Islet precursor cell (in vitro differentiated cells): Measurements from ENCODE around the gene PLCH1.

ENCODE experiments used
- DNase-seq: peaks from one replicate; pipeline ENCODE4 v3.0.0-alpha.2; 2018

PLCH1 gene

DNA sequence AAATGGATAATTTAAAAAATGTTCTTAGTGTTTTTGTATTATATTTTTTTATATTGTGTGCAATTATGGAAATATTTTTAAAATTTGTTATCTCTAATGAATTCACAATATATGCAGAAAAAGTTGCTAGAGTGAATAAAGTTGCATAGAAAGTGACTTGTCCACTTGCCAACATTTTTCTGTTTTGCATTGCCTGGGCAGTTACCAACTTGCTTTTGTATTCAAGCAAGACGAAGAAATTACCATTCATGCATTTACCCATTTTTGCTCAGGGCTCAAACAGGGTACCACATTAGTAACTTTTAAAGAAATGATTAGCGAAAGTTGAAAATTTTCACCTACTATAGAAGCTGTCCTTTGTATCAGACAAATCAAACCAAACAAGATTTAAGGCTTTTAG is 298.5 kb downstream of the PLCH1 start:
- no peak for DNase-seq

DNA sequence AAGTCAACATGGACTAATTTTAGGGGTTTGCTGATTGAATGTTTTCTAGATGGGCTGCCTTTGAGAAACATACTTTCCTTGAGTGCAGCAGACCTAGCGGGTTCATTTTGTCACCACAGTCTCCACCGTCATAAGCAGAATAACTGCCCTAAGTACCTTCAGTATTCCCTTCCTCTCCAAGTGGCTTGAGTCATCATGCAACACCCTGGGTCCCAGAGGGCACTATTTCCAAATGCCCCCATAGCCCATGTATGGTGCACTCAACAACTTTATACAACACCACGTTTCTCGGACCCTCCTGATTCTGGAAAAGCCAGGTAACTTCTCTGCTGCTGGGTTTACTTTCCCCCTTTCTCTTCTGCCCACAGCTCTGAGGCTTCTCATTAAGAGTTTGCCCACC is 300.1 kb downstream of the PLCH1 start:
- DNase-seq, result no peak

DNA sequence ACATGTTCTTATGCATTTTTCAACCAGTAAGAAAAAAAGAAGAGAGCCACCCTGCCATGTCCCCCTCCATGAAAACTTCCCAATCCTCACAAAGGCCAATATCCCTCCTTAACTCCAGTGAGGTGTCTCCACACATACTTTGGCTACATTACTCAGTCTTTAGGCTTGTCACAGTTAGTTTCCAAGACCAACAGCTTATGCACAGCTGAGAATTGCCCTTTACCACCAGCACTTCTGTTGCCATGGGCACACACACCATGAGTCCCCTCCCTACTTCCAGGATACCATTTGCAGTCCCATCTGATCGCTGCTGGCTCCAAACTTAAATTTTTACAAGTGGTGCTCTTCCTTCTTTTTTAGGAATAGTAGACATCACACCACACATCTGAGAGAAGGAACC is 301.1 kb downstream of the PLCH1 start:
- no peak for DNase-seq

DNA sequence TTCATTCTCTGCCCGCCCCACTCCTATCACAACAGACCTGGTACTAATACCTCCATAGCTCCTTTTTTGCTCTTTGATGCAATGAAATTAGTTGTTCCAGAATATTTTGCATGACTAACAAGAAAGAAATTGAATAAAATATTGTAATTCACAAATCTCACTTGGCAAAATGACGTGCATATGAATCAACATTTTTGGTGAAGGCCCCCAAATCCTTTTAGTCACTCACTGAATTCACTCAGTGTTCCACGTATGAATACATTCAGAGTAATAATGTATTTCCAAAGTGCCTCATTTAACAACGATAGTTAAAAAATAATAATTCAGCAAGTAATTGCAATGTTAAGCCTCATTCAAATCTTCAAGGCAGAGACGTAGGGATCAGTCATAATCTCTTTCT is 302.8 kb downstream of the PLCH1 start:
- DNase-seq, result no peak

DNA sequence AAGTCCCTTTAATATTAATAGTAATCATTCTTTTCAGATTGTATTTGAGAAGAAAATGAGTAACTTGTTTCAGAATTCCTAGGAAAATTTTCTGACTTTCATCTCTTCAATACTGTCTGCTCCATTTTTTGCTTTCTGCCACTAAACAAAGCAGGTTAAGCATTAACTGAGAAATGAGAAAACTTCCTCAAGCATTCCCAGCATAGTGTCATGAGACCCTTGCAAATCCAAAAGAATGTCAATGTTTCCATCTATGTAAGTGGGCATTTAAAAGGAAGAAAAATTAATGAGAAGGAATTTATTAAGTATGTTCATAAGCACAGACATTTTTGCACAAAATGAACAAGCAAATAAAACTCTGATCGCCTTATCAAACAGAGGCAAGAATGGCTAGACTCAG is 303.4 kb downstream of the PLCH1 start:
- DNase-seq, result no peak

DNA sequence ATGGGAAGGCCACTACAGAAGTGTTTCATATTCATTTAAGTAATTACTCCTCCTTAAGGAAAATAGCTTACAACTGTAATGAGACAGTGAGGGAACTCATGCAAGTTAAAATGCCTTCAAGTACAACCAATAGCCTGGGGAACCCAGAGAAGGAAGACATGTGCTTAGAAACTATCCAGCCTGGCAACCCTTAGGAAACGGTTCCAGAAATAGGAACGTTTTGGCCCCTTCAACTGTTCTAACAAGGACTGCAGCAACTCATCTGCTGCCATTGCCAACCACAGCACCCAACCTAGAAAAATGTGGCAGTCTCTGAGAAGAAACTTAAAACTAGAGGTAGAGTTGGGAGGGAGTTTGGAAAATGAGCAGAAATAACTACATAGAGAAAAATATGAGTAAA is 303.8 kb downstream of the PLCH1 start:
- no peak for DNase-seq

DNA sequence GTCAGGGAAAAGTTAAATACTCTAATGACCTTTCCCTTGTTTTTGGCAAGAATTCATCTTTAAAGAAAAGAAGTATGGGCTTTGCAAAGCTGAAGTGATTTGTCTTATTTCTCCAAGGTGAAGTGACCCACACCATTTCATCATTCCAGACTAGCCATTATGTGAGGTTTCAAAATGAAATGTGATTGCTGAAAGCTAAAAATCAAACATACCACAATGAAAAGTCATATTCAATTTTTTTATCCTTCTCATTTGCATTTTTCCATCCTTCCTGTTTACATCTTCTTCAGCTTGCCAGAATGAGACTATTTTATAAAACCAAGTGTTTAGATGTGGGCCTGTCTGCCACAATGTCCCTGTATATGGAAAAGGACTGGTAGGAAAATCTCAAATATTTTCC is 309.1 kb downstream of the PLCH1 start:
- DNase-seq, result no peak

DNA sequence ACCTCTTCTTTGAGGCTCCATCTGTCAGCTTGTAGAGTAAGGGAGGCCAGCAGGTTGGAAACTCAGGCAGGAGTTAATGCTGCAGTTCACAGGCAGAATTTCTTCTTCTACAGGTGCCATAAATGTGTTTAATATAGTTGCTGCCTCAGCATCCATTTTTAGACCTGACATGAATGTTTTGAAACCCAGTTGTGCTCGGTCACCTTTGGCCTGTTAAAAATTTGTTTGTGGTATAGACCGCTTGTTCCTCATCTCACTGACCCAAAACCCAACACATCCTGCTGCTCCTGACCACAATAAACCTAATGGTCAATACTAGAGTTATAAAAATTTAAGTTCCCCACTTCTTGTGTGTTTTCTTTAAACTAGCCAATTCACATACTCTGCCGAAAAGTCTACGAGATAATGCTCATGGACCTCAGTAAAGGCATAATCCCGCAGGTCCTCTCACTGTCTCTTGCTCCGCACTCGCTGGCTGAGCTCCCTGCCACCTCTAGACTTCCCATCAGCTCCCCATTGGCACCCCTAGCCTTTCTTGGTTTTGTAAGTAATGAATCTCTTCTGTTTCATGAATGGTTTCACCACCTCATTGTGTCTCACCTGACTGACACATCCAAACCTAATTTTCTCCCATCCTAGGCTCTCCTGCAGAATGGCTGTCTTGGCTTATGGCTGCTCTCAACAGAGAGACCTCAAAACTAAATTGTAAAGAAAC is 312.9 kb downstream of the PLCH1 start:
- DNase-seq, result no peak

DNA sequence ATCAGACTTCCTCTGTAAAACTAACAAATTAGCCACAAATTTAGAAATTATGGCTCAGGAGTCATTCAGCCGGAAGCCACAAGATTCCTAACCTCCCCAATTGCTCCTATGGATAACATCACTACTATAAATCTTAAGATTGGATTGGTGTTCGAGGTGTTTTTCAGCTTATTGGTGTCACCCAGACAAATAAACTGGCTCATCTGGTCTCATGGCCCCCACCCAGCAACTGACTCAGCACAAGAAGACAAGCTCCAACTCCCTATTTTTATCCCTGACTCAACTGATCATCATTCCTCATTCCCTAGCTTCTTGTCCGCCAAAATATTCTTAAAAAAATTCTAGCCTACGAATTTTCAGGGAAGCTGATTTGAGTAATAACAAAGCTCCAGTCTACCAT is 316.3 kb downstream of the PLCH1 start:
- no peak for DNase-seq

DNA sequence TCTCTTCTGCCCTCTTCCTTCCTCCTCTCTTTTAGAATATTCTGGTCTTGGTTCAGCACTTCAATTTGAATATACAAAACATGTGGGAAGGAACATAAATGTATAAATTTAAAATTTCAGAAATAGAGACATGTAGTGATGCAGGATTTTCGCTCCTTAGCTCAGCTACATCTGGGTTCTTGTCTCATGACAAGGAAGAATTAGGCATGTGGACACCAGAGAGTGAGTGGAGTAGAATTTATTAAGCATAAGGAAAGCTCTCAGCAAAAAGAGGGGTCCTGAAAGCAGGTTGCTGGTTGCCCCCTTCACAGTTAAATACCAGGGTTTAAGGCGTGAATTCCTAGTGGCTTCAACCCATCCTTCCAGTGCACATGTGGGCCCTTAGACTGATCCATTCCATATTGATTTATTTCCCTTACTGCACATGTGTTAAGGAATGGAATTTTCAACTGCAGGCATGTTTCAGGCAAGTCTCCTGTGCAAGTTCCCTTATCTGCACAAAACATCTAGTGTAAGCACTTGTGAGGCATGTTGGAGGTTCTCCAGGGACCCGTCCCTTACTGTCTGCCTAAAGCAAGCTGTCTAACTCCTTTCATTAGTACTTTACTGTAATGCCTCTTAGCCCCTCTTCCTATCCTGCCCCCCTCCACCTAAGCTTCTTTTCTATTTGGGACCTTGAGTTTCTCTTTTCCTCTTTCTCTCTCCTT is 318.2 kb downstream of the PLCH1 start:
- DNase-seq, result peak; percentile 76

DNA sequence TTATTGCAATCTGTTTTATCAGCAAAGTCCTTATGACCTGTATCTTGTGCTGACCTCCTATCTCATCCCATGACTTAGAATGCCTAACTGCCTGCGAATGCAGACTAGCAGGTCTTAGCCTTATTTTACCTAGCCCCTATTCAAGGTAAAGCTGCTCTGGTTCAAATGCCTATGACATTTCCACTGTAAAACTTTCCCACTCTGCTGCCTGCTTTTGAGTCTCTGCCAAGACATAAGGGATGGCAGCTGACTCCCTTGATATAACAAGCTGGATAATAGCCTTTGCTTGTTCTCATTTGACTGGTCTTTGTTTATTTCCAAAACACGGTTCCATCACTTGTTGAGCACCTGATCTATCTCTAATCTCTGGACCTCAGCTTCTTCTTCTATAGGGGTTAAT is 319.5 kb downstream of the PLCH1 start:
- no peak for DNase-seq

DNA sequence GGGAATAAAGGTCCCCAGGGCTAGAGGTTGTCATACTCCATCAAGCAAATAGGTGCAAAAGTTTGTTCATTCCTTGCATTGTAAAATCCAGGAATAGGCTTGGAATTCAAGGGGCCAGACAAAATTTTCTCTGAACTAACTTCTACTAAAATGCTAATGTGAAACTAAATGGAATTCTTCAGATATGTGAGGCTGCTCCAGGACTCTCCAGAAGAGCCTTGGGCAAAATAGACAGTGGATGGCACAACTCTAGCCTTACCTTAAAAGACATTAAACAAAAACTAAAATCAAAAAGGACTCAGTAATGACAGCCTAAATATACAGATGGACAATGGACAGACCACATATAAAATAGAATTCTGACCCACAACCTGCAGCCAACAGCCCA is 320.6 kb downstream of the PLCH1 start:
- DNase-seq, result no peak

DNA sequence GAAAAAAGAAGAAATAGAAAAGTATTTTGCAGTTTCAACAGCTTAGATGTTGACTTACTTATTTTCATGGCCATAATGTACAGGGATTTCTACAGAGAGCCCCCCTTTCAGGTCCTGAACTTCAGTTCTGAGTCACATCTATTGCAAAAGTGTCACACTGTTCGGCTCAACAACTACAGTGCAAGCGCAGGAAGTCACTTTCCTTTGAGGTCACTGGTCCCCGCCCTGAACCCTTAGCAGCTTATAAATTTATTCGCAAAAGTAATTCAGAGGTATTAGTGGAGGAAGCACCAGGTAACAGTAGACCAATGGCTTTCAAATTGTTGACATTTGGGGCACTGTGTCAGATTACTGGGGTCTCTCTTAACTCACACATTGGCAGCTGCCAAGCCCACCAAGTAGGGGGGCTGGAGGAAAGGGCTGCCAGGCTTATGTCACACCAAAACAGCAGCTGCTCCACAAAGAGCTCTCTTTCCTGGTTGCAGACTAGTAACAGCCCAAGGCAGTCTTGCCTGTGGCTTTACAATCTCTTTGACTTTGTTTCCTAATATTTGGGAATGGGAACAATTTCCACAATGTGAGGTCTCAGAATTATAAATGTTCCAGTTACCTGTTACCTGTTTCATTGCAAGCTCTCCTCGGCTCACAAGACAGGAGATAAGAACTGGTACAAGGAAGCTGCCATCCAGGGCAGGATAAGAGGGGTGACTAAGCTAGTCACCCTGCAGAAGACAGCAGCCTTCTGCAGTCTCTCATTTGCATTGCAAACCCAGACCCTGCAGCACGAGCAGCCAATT is 321.1 kb downstream of the PLCH1 start:
- DNase-seq, result peak; percentile 84

DNA sequence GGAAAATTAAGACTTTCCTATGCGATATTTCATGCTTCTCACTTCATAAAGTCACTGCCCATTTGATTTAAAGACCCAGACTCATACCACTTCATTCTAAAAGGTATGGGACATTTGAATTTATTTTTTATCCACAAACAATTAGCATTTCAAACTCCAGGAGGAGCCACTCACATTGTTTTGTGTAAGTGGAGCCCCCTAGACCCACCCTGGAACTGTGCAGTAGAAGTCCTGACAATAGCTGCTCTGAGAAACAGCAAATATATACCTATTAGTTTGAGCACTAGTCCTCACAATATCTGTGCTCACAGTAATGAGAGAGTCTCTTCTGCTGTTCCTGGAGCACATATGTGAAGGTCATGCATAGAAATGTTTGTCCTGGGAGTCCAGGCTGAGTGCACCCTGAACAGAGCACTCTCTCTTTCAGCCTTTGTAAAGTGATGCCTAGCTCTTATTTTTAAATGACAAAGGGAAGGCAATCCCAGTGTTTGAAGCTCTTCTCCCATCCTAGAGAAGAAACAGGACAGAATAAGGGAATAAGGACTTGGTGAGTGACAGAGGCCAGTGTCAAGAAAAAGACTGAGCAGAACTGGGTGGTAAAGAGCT is 323.9 kb downstream of the PLCH1 start:
- DNase-seq, result no peak

DNA sequence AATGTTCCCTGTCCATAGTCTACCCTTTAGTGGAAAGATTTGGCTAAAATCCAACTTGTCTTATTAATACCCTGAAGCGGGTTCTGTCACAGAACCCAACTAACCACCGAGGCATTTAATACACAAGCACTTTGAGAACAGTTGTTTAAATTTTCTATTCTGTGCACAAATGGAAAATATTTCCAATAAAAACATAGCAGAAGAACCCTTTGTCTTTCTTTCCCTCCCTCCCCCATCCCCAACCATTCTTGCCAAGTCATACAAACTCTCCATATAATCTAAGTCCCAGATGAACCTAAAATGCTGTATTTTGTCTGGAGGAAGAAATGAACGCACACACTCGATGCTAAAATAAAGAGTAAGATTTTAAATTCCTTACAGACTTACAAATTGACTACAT is 324.5 kb downstream of the PLCH1 start:
- DNase-seq, result no peak

DNA sequence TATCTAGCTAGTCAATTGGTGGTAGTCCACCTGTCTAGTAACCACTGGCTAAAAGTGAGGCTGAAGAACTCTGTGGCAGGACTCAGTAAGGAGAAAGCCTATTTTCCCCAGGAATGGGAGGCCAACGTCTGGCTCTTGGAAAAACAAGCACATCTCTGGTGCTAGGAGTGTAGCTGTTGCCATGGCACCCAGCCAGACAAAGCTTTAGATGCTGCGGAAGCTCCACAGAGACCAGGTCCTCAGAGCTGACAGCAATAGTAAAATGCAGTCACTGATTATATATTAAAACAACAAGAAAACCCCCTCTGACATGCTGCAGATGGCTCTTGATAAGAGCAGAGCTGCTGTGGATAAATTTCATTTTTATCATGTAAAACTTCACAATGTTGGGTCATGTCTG is 326.5 kb downstream of the PLCH1 start:
- DNase-seq, result no peak

DNA sequence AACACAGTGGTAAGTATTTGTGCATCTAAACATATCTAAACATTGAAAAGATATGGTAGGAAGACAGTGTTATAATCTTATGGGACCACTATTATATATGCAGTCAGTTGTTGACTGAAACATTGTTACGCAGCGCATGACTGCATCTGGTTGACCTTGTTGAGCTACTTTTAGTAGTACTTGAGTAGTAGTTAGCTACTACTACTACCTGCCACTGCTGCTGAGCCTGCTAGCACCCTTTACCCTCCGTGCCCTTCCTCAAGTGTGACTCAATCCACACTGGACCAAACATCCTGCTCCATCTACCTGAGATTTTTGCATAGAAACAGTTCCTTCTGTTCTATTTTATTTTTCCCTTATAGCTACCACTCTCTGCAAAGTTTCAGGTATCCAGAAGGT is 327.8 kb downstream of the PLCH1 start:
- no peak for DNase-seq

DNA sequence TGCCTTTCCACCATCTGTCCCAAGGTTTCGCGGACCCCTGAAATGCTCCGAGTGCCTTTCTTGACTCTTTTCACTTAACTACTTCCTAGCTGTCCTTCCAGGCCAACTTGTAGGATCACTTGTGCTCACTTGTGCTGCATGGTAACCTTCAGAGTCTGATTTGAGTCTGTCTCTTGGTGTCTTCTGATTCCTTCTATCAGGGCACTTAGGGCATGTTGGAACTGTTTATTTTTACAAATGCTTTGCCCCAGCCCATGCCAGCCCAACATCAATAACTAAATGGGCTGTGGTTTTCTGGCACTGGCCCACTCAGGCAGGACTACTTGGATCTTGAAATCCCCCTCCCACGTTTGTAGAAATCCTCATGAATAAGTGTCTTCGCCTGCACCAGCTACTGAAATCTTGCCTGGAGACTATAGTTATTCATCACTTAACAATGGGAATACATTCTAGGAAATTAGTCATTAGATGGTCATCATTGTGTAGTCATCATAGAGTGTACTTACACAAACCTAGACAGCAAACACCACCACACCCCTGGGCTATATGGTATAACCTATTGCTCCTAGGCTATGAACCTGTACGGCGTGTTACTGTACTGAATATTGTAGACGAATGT is 328.3 kb downstream of the PLCH1 start:
- no peak for DNase-seq

DNA sequence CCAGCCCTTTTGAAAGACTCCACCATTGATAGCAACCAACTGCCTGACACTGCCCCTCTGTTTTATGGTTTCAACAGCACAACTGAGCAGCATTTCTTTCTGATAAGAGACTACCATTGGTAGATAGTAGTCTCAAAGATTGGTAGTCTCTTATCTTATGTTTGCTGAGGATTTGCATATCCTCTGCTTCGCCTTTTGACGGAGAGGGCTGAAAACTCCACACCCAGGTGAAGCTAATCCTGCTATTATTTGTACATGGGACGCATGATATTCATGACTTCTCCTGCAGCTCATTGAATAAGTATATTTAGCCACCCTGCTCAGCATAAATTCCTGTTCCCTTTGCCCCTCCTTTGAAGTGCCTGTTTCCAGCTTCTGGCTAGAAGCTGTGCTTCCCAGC is 332.0 kb downstream of the PLCH1 start:
- no peak for DNase-seq

DNA sequence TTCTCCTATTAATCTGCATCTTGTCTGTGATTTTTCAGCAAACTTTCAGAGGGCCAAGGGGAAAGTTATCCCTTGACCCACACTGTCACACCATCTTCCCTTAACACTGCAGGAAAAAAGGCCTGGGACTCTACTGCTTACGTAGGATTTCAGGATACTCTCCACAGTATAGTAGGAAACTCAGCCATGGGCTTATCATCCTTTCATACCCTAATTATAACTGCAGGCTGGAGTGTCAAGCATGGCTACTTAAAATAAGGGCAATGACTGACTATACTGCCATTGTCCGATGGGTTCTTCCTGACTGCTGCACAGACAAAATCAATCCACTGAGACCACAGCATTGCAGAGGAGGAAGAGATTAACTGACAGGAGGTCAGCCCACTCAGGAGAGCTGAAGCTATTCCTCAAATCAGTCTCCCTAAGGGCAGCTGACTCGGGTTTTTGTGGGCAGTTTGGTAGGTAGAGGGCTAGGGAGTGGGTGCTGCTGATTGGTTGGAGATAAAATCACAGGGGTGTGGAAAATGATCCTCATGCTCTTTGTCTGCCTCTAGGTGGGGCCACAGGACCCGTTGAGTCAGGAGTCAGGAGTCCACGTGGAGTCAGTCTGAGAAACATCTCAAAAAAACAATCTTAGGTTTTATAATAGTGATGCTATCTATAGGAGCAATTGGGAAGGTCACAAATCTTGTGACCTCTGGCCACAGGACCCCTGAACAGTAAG is 333.2 kb downstream of the PLCH1 start:
- no peak for DNase-seq

DNA sequence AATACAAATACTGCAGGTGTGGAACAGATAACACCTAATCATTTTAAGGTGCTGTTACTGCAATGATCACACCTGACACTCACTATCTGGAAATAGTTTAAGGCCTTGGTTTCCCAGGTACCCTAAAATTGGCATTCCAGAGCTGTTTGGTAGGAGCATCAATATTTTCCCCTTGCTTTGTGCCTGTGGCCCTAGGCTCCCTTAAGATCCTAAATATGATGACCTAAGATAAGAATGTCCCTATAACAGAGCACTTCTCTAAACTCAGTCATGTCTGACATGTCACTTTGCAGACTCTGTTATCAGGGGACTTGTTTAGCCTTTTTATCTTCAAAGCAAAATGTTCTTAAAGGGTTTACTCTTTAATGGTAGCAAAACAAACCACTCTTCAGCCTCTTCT is 335.5 kb downstream of the PLCH1 start:
- DNase-seq, result no peak

DNA sequence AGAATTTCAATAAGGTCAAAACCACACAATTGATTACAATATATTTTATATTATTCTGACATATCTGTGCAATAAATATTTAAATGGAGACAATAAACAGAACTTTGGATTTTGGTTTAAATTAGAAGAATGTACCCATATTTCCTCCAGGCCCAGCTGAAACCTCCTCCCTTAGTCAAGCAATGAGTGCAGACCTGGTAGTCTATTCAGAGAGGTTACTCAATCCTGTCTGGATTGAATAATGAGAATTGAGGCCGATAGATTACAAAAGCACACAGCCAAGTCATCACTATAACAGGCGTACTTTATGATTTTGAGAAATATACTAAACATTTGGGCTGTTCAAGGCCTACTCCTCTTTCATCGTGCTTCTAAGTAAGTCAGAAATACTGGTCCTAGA is 336.9 kb downstream of the PLCH1 start:
- no peak for DNase-seq

DNA sequence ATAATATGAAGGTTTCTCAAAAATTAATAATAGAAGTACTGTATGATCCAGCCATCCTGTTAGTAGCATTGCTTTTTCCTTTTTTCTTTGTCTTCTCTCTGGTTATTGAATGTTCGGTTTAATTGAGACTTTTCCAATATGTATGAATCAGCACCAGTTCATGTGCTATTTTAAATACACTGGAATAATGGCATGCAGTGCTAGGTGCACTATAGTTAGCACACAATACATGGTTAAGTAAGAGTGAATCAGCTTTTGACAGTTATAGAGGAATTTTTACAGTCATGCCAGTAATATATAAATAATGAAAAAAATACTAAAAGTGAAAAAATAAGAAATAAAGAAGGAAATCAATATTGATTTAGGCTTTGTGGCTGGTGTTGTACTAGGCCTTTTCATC is 337.5 kb downstream of the PLCH1 start:
- no peak for DNase-seq
